ENCODE measurements around the gene GHR.

GHR gene

DNA sequence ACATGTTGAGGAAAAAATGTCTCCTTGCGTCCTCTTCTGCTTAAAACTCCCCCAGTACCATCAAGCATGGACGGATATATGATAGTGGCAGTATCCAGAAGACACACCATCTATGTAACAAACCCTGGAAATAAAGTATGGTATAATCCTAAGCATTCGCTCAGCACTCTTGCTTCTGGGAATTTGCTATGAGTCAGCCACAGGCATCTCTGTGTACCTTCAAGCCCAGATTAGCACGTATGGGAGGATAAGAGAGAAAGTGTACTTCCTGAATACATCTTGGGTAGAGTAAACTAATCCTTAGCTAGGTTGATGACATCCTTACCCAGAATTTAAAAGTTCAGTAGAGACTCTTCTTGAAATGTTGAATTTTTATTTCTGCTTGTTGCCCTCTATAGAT is 71.2 kb downstream of the GHR start:
- TF ChIP-seq EZH2 (IDR thresholded peaks at IDR 0.05; ENCODE audit: borderline replicate concordance, low read length) = no peak
- TF ChIP-seq, protein P1, sequence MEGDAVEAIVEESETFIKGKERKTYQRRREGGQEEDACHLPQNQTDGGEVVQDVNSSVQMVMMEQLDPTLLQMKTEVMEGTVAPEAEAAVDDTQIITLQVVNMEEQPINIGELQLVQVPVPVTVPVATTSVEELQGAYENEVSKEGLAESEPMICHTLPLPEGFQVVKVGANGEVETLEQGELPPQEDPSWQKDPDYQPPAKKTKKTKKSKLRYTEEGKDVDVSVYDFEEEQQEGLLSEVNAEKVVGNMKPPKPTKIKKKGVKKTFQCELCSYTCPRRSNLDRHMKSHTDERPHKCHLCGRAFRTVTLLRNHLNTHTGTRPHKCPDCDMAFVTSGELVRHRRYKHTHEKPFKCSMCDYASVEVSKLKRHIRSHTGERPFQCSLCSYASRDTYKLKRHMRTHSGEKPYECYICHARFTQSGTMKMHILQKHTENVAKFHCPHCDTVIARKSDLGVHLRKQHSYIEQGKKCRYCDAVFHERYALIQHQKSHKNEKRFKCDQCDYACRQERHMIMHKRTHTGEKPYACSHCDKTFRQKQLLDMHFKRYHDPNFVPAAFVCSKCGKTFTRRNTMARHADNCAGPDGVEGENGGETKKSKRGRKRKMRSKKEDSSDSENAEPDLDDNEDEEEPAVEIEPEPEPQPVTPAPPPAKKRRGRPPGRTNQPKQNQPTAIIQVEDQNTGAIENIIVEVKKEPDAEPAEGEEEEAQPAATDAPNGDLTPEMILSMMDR (IDR thresholded peaks at IDR 0.05; ENCODE audit: low read length) = no peak
- Histone ChIP-seq H2AFZ (ENCODE audit: low read length) (no peak overlapping the region), H3K36me3 (ENCODE audit: insufficient read depth, low read length) (no peaks in the 10 kb centered on the region), H3K4me1 (ENCODE audit: insufficient read depth, low read length, severe bottlenecking) (no peaks in the 10 kb centered on the region), H3K9me2 (ENCODE audit: low read depth, low read length) (no peaks in the 10 kb centered on the region), H3F3A (ENCODE audit: insufficient read depth, low read length) (no peaks in the 10 kb centered on the region), H3K4me3 (ENCODE audit: low read depth, low read length, poor library complexity, severe bottlenecking) (no peak overlapping the region), H4K20me1 (ENCODE audit: insufficient read depth, low read length) (no peaks in the 10 kb centered on the region), H3K27me3 (ENCODE audit: insufficient read depth, low read length) (no peaks in the 10 kb centered on the region), H3K9ac (ENCODE audit: low read length) (no peak overlapping the region), H3K79me2 (ENCODE audit: insufficient read depth, low read length) (no peaks in the 10 kb centered on the region), H3K4me2 (ENCODE audit: low read length) (no peak overlapping the region), H3K9me3 (ENCODE audit: low read length) (no peaks in the 10 kb centered on the region), H3K27ac (ENCODE audit: low read depth, low read length, poor library complexity, severe bottlenecking) (no peak overlapping the region)

DNA sequence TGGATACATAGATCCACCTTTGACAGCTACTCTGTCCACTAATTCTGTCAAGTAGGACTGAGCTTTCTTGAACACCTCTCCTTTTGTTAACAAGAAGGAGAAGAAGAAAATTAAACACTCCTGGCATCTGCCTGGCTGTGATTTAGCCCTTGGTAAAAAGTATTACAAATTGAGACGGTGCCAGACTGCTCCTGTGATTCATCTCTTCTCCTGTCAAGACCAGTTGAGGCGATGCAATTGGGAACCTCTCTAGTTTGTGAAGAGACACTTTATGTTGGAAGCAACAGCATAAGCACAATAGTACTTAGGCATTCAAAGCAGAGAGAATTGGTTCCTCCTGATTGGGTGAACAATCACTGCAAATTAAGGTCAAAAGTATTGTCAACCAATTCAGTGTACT is 72.7 kb downstream of the GHR start:
- no peak overlapping the region for H3K4me2 ChIP-seq (ENCODE audit: low read length)
- no peak overlapping the region for H3K27ac ChIP-seq (ENCODE audit: low read depth, low read length, poor library complexity, severe bottlenecking)
- no peaks in the 10 kb centered on the region for H3K4me1 ChIP-seq (ENCODE audit: insufficient read depth, low read length, severe bottlenecking)
- H4K20me1 ChIP-seq (ENCODE audit: insufficient read depth, low read length) = no peaks in the 10 kb centered on the region
- H3K36me3 ChIP-seq (ENCODE audit: insufficient read depth, low read length) = no peaks in the 10 kb centered on the region
- no peaks in the 10 kb centered on the region for H3K27me3 ChIP-seq (ENCODE audit: insufficient read depth, low read length)
- no peak overlapping the region for H3K9ac ChIP-seq (ENCODE audit: low read length)
- H3F3A ChIP-seq (ENCODE audit: insufficient read depth, low read length) = no peaks in the 10 kb centered on the region
- H3K9me3 ChIP-seq (ENCODE audit: low read length) = no peaks in the 10 kb centered on the region
- H3K79me2 ChIP-seq (ENCODE audit: insufficient read depth, low read length) = no peaks in the 10 kb centered on the region
- H3K9me2 ChIP-seq (ENCODE audit: low read depth, low read length) = no peaks in the 10 kb centered on the region
- no peak overlapping the region for H2AFZ ChIP-seq (ENCODE audit: low read length)
- no peak overlapping the region for H3K4me3 ChIP-seq (ENCODE audit: low read depth, low read length, poor library complexity, severe bottlenecking)
- TF ChIP-seq, protein P1 (IDR thresholded peaks at IDR 0.05; ENCODE audit: low read length) = no peak
- no peak for TF ChIP-seq EZH2 (IDR thresholded peaks at IDR 0.05; ENCODE audit: borderline replicate concordance, low read length)

DNA sequence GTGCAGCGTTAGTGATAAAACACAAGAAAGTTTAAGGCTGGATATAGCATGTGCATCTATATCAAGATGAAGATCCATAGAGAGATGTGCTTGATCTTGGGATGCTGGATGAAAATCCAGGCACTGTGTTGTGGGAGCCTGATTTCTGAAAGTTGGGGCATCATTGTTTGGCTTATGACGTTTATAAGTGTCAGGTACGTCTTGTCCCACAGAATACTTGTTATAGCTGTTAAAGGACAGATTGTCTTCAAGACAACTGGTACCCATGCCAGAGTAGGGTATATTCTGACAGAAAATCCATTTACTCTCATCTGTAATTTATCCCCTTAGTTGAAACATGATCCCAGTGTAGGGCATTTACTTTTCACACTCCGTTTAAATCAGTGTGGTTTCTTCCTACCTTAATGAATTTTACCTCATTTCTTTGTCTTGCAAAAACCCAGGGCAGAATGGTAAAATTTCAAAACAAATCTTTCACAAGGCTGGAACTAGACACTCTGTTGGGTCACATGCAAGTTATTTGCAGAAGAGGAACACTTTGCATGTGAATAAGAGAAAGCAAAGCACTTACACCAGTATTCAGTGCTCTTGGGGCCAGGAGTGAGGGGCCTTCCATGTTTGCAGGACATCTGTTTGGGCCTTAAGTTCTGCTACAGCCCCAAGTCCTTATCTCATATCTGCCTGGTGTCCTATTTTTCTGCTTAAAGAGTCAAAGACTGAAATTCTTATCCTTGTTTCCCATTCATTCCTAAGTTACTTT is 73.3 kb downstream of the GHR start:
- Histone ChIP-seq H4K20me1 (ENCODE audit: insufficient read depth, low read length) (no peaks in the 10 kb centered on the region), H3K79me2 (ENCODE audit: insufficient read depth, low read length) (no peaks in the 10 kb centered on the region), H3K9ac (ENCODE audit: low read length) (no peak overlapping the region), H3K36me3 (ENCODE audit: insufficient read depth, low read length) (no peaks in the 10 kb centered on the region), H3K4me2 (ENCODE audit: low read length) (no peak overlapping the region), H3K27me3 (ENCODE audit: insufficient read depth, low read length) (no peaks in the 10 kb centered on the region), H3K9me2 (ENCODE audit: low read depth, low read length) (no peaks in the 10 kb centered on the region), H2AFZ (ENCODE audit: low read length) (no peak overlapping the region), H3K4me1 (ENCODE audit: insufficient read depth, low read length, severe bottlenecking) (no peaks in the 10 kb centered on the region), H3F3A (ENCODE audit: insufficient read depth, low read length) (no peaks in the 10 kb centered on the region), H3K4me3 (ENCODE audit: low read depth, low read length, poor library complexity, severe bottlenecking) (no peak overlapping the region), H3K27ac (ENCODE audit: low read depth, low read length, poor library complexity, severe bottlenecking) (no peak overlapping the region), H3K9me3 (ENCODE audit: low read length) (no peaks in the 10 kb centered on the region)
- no peak for TF ChIP-seq EZH2 (IDR thresholded peaks at IDR 0.05; ENCODE audit: borderline replicate concordance, low read length)
- TF ChIP-seq, protein P1 (IDR thresholded peaks at IDR 0.05; ENCODE audit: low read length) = no peak
